ENCODE data around the gene PROM1.
A peak's percentile ranks its signal among the peaks of the same experiment; 100 is the strongest.

PROM1 gene

DNA sequence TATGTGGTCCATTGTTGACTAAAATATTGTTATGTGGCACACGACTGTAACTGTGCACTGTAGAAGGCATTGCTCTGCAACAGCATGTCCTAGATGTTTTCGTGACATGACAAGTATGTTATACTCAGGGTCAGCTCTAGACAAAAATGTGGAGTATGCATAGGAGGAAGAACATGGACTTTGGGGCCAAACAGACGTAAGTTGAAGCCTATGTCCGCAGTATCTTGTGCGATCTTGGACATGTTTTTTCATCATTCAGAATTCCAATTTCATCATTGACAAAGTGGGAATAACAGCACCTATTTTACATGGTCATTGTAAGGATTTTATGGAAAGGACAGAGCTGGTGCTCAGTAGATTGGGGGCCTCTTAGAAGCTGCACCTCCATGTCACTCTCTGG lies 27.7 kb upstream of the PROM1 start:
- H3K27ac ChIP-seq, result no peak overlapping the region
- H3K4me3 ChIP-seq, result no peak overlapping the region

DNA sequence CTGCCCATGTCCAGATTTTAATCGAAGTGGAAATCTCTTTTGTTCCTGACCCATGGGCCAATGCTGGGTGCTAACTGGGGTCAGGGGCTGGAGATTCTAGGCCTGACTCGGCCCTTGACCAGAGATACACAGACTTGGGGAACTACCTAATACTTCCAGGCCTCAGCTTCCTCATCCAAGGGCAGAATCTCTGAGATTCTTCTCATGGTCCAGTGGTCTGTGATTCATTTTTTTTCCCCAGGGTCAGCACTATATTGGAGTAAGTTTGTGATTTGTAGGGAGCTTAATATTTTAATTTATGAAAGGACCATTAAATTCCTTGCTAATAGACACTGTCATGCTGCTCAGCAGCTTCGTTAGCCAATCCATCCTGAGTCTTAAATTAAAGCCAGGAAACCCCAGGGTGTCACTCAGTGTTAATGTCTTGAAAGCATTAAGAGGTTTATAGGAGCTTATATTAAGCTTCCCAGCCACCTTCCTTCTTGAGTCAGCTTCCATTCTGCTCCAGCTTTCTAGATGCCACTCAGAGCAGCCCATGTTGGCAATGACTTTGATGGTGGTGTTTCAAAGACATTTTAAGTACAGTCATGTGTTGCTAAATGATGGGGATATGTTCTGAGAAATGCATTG lies 27.0 kb upstream of the PROM1 start:
- Histone ChIP-seq H3K27ac (no peak overlapping the region), H3K4me3 (no peak overlapping the region)

DNA sequence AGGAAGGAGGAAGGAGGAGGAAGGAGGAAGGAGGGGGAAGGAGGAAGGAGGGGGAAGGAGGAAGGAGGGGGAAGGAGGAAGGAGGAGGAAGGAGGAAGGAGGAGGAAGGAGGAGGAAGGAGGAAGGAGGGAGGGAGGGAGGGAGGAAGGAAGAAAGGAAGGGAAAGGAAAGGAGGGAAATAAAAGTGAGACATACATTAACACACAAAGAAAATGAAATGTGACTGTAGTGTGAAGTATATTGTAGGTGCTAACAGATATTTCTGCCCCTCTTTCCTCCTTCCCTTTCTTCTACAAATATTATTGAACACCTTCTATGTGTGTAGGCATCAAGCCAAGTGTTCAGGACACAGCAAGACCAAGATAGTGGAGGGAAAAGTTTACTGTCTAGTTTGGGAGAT lies 26.4 kb upstream of the PROM1 start:
- no peak overlapping the region for H3K27ac ChIP-seq
- no peak overlapping the region for H3K4me3 ChIP-seq

DNA sequence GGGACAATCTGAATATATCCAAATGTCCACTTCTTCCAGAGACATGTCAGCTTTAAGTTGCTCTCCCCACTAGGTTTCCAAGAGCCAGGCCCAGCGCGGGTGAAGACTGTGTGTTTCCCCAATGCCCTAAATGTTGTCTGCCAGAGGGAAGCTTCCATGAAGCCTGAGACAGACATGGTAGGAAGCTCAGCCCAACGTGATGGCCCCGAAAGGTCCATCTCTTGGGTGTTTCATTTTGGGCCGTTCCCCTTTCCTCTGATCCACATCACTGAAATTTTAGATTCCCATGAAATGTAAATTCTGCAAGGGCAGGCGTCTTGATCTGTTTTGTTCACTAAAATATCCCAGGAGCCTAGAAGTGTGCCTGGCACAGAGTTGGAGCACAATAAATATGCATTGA lies 25.4 kb upstream of the PROM1 start:
- Histone ChIP-seq H3K27ac (no peak overlapping the region), H3K4me3 (no peak overlapping the region)

DNA sequence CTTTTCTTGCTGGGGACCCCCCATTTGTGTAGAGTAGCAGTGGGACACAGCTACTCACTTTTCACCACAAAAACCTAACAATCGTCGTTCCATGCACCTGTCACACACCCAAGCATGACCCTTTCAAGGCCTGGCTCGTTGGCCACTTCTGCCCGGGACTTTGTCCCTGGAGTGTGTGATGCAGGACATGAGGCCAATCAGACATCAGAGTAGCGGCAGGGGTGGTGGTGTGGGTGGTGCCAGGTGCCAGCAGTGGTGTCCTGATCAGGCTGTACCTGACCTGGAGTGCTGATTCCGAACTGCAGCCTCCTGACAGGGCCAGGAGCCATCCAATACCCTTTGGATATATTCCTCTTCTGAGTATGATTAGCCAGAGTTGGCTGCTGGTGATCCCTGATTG lies 23.1 kb upstream of the PROM1 start:
- no peak overlapping the region for H3K27ac ChIP-seq
- no peak overlapping the region for H3K4me3 ChIP-seq

DNA sequence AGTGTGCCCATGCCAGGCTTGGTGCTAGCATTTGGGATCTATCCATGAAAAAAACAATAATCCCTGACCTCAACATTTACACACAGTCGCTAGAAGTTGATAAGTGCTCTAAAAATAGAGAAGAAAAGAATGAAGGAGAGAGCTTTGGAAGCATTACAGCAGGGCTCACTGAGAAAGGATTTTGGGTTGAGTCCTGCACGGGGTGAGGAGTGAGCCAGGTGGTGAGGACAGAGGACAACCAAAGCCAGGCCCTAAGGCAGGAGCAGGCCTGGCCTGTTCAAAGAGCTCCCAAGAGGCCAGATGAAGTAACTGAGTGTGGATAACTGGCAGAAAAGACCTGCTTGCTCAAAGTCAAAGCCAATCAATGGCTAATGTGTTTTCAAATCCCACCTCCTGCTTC lies 20.7 kb upstream of the PROM1 start:
- H3K27ac ChIP-seq, result no peak overlapping the region
- H3K4me3 ChIP-seq, result no peak overlapping the region

DNA sequence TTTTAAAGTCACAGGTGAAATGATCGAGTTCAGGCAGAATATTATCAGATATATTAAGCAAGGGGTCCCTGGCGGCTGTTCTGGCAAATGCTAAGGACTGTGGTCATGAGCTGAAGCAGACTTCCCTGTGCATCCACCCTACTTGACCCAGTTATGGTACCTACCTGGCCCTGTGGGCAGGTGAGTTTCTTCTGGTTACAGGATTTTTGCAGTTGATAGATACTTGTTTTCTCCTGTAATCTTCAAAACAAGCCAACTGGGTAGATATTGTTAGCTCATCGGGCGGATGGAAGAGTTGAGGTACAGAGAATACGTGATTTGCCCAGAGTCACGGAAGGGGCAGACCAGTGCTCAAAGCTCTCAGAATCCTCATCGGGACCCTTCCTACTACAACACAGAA lies 18.5 kb upstream of the PROM1 start:
- Histone ChIP-seq H3K27ac (no peak overlapping the region), H3K4me3 (no peak overlapping the region)

DNA sequence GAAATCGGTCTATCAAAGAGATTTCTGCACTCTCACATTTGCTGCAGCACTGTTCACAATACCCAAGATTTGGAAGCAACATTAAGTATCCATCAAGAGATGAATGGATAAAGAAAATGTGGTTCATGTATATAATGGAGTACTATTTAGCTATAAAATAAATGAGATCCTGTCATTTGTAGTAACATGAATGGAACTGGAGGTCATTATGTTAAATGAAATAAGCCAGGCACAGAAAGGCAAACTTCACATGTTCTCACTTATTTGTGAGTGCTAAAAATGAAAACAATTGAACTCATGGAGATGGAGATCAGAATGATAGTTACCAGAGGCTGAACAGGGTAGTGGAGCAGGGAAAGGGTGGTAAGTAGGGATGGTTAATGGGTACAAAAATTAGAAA lies 17.0 kb upstream of the PROM1 start:
- Histone ChIP-seq H3K27ac (no peak overlapping the region), H3K4me3 (no peak overlapping the region)

DNA sequence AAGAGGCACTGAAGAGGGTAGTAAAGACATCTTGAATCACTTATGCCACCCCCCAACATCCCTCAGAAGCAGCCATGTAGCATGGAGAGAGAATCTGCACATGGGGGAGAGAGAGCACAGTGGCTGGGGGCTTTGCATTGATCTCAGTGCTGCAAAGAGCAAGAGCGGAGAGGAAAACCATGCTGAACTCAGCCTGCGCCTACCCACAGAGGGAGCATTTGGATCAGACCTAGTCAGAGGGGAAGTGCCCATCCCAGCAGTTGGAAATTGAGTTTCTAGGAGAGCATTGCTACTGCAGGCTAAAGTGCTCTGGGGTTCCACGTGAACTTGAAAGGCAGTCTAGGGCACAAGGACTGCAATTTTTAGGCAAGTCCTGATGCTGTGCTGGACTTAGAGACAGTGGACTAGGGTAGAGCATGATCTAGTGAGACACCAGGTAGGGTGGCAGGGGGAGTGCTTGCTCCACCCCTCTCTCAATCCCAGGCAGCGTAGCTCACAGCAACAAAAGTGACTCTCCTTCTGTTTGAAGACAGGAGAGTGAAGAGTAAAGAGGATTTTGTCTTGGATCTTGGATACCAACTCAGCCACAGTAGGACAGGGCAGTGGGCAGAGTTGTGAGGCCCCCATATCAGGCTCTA lies 9.0 kb upstream of the PROM1 start:
- no peak overlapping the region for H3K4me3 ChIP-seq
- no peak overlapping the region for H3K27ac ChIP-seq

DNA sequence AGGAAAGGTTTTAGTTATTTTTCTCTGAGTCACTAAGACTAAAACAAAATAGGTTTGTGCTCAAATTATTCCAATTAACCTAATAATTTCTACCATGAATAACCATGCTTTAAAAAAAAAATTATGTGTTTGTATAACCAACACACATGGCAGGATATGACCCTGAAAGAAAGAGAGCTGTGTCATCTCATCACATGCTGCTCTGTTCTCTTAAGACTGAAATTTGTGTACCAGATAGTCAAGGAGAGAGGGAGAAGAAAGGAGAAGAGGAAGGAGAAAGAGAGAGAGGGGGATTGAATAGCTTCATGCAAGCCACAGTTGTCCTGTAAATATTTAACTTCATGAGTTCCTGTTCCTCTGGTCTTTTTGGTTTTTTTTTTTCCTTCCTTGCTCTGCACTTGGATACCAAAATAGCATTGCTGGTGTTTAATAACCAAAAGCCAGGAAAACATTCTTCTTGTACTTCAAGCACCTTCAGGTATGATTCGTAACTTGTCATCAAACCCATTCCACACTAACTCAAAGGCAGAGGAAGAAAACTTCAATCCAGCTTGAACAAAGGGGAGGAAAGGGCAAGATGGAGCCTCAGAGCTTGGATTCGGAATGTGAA lies 6.4 kb upstream of the PROM1 start:
- Histone ChIP-seq H3K27ac (no peak overlapping the region), H3K4me3 (no peak overlapping the region)

DNA sequence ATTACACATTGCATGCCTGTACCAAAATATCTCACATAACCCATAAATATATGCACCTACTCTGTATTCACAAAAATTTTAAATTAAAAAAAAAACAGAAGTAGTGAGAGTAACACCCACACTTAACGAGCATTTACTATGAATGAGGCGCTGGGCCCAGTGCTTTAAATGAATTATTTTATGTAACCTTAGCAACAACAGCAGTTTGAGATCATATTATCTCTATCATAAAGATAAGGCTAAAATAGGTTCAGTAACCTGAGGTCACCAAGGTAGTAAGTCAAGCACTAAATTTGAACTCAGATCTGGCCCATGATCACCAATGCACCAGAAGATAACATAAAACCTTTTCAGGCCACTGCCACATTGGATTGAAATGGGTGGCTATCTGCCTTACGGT lies 5.3 kb upstream of the PROM1 start:
- Histone ChIP-seq H3K27ac (no peak overlapping the region), H3K4me3 (no peak overlapping the region)

DNA sequence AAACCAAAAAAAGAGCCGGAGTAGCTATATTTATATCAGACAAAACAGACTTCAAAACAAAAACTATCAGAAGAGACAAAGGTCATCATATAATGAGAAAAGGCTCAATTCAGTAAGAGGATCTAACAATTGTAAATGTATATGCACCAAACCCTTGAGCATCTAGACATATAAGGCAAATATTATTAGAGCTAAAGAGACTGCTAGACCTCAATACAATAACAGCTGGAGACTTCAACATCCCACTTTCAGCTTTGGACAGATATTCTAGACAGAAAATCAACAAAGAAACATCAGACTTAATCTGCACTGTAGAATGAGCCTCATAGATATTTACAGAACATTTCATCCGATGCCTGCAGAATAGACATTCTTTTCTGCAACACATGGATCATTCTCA lies 4.8 kb upstream of the PROM1 start:
- no peak overlapping the region for H3K4me3 ChIP-seq
- H3K27ac ChIP-seq, result no peak overlapping the region

DNA sequence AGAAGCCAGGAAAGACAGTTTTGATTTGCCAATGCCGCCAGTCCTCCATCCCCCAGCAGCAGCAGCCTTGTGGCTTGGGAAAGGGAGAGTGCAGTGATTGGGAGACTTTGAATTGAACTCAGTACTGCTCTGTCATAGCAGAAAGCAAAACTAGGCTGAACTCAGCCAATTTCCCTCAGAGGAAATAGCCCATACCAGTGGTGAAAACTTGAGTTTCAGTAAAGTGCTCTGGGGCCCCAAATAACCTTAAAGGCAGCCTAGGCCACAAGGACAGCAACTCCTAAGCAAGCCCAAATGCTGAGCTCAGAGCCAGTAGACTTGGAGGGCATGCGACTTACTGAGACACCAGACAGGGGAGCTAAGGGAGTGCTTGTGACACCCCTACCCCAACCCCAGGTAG lies 2.0 kb upstream of the PROM1 start:
- Histone ChIP-seq H3K27ac (no peak overlapping the region), H3K4me3 (no peak overlapping the region)

DNA sequence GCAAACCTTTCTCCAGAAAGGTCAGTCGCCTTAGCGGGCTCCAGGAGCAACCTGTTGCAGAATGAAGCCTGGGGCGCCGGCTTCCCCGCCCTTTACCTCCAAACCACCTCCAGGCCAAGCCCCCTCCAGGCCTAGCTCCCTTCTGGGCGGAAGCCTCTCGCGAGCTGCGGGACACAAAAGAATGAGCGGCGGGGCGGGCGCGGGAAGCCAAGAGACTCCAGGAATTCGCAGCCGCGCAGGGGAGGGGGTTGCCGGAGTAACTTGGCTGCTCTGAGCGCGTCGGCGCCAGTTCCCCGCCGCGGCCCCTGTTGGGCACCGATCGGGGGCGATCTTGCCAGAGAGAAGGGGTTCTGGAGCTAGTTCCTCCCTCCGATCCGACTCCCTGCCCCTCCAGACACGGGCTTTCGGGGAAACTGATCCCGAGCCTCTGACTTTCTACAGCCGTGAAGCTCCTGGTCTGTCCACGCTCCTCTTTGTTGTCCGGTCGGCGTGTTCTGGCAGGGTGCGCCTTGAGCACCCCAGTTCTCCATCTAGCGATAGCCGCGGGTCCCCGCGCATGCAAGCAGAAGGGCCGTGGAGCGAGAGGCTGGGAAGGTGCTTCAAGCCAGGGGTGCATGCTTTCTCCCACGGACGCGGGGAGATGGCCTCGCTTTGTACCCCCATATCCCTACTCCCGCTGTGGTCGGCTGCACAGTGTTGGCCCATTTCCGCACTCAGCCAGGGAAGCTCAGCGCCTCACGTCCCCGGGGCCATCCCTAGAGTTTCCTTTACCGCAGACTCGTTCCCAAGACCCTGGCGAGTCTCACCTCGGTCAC lies 1.2 kb downstream of the PROM1 start:
- Histone ChIP-seq H3K27ac (peak overlapping the region in 2 of 21 experiments; percentile 2 to 13), H3K4me3 (peak overlapping the region; percentile 2 to 32 (median 24))

DNA sequence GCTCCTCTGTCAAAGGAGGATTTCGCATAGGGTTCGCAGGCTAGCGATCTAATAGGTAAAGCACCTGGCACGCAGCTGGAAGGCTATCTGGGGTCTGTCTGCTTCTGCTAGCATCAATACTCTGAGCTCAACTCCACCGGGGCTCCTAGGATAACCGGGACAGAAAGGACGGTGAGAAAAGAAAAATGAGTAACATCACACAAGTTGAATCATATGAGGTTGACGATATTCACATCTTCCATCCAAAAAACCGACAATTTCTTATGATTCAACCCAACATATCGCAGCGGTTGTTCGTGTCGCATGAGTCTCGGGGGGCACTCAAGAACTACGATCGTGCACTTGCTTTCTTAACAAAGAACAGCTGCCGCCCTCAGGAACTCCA lies 1.8 kb downstream of the PROM1 start:
- peak overlapping the region in 1 of 21 experiments; percentile 2 for H3K27ac ChIP-seq
- peak overlapping the region; percentile 2 to 32 (median 24) for H3K4me3 ChIP-seq

DNA sequence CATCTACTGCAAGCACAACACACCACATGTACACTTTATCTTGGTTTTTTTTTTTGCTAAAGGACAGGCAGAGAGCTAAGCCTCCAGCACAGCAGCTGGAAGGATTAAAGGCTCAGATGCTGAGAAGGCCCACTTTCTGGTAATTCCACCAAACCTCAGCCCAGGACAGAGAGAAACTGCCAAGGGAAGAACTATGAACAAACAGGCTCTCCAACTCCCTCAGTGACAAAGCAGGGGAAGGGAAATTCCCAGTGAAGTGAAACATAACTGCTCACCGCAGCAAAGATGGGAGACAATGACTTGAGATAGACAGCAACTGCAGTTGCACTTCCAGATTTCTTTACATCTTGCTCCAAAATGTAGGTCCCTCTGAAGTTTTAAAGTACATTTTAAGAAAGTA lies 4.8 kb downstream of the PROM1 start:
- H3K27ac ChIP-seq, result no peak overlapping the region
- no peak overlapping the region for H3K4me3 ChIP-seq

DNA sequence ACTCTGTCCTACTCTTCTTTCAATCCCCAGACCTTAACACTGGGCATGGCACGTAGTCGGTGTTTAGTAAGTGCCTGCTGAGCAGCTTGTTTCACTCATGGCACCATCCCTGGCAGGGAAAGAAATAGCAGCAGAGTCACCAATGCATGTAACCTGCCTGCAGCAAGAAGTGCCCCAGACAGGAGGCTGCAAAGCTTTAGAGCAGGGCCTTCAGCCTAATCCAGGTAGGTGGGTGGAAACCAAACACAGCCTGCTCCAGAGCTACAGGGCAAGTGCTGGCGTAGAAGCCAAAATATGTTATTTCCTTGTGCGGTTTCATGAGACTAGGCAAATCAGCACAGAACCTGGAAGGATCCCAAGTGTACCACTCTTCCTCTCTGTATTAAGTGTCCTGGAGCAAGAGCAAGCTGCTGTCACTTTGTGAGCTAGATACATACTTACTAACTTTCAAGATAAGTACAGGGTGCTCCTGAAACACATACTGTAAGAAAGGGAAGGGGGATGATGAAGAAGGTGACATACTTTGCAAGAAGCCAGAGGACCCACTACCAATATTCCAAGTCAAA lies 5.5 kb downstream of the PROM1 start:
- no peak overlapping the region for H3K27ac ChIP-seq
- no peak overlapping the region for H3K4me3 ChIP-seq

DNA sequence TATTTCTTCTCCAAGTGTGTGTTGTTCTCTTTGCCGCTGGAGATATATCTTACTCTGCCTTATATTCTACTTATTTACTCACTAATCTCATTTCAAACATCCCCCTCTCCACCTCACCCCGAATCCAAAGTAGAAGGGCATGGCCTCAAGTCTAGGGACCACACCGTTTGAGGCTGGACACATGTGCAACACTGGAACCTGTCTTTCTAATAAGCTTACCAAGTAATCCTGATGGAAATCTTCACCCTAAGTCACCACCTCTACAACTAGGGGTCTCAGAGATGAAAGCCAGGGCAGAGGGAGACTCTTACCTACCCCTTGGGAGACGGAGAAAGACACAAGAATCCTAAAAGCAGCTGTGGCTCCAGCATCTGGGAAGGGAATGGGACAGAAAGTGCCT lies 6.0 kb downstream of the PROM1 start:
- Histone ChIP-seq H3K27ac (no peak overlapping the region), H3K4me3 (no peak overlapping the region)

DNA sequence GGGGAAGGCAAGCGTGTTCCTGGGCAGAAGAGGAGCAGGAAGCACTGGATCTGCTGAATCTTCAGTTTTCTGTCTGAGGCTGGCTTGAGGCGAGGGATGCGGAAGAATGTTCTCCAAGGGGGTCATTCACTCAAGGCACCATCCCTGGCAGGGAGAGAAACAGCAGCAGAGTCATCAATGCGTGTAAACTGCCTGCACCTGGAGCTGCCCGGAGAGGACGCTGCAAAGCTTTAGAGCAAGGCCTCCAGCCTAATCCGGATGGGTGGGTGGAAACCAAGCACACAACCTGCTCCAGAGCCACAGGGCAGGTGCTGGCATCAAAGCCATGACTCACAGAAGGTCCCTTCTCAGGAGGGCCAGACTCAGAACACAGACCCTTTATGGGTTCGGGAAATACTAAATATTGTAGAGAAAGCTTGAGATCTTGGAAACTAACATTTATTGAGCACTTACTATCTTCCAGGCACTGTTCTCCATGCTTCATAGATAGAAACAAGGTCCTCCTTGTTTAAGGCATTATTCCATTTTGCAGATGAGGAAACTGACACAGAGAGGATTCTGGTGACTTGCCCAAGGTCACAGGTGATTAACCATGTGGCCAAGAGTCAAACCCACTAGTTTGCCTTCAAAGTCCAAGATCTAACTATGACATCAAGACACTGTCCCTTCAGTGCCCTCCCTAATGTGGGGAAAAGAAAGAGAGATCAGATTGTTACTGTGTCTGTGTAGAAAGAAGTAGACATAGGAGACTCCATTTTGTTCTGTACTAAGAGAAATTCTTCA lies 7.7 kb downstream of the PROM1 start:
- Histone ChIP-seq H3K27ac (no peak overlapping the region), H3K4me3 (no peak overlapping the region)

DNA sequence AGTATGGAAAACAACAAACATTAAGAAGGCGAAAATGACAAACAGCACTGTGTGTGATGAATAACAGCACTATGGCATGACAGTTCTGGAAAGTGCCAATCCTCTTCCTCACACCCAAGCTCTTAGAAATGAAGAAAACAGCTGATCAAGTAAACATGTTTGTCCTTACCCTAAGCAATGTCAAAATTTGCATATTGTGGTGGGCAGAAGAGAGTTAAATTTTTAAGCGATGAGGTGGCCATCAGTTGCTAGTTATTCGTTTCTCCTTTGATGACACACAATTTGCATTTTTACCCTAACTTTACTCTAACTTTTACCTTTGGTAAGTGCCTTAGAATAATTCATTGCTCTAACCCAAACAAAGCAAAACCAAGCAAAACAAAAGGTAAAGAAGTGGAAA lies 8.8 kb downstream of the PROM1 start:
- Histone ChIP-seq H3K27ac (no peak overlapping the region), H3K4me3 (no peak overlapping the region)
